Mammary epithelial cell (primary cell): ENCODE data around the gene TMEM178A.

ENCODE experiments used
- EZH2 ChIP-seq: IDR thresholded peaks from 2 replicates; pipeline ENCODE4 v1.6.1; 2012; ENCODE audit warnings: low read length, inconsistent platforms, borderline replicate concordance
- TF ChIP-seq, protein P1 (sequence below), 2 donors: IDR thresholded peaks in 1 of 2; conservative IDR thresholded peaks in 1 of 2; 2 replicates each; pipeline ENCODE4 v1.5.1; 2011 to 2012; ENCODE audit warnings: inconsistent platforms in 2 of 2, low read length in 2 of 2, mild to moderate bottlenecking in 2 of 2, control low read depth in 1 of 2, low read depth in 1 of 2; ENCODE audit not compliant: insufficient read depth in 1 of 2; ENCODE audit errors: extremely low read depth in 1 of 2

DNA sequence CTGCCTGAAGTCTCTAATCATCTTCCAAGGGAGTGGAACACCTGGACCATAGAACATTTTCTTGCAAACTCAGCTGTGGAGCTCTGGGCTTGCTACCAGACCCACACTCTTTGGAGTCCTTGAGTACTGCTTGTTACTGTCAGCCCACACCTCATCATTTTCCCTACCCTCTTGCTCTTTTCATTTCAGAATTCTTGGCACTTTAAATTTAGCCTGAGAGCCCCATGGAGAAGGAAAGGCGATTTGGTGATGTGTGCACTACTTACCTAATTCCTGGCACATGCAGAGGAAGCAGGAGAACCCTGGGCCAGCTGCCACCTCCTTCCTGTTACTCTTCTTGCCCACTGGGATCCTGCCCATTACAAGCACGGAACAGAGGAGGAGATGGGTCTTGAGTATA, 31.7 kb downstream of the TMEM178A start:
- TF ChIP-seq EZH2, result no peak
- TF ChIP-seq, protein P1, sequence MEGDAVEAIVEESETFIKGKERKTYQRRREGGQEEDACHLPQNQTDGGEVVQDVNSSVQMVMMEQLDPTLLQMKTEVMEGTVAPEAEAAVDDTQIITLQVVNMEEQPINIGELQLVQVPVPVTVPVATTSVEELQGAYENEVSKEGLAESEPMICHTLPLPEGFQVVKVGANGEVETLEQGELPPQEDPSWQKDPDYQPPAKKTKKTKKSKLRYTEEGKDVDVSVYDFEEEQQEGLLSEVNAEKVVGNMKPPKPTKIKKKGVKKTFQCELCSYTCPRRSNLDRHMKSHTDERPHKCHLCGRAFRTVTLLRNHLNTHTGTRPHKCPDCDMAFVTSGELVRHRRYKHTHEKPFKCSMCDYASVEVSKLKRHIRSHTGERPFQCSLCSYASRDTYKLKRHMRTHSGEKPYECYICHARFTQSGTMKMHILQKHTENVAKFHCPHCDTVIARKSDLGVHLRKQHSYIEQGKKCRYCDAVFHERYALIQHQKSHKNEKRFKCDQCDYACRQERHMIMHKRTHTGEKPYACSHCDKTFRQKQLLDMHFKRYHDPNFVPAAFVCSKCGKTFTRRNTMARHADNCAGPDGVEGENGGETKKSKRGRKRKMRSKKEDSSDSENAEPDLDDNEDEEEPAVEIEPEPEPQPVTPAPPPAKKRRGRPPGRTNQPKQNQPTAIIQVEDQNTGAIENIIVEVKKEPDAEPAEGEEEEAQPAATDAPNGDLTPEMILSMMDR (conservative IDR thresholded peaks at IDR 0.05 in 1 of 2, IDR thresholded peaks at IDR 0.05 in 1 of 2; ENCODE audit: extremely low read depth in 1 of 2, insufficient read depth in 1 of 2, low read depth in 1 of 2, low read length in 2 of 2), result no peak
